CD4-positive, alpha-beta T cell (primary cell): ENCODE measurements around the gene LRGUK. TPM values are rescaled to one million over a fixed set of nuclear protein-coding genes. Genes with fewer than 3 reads are reported as not detected.

Experiments
- ATAC-seq: fragments of 200-7000 bp; cut with Tn5 transposase; one replicate; pipeline ENCODE4 v1.10.0; 2022; ENCODE audit warnings: mild to moderate bottlenecking; ENCODE audit not compliant: poor library complexity
- CTCF ChIA-PET: fragments of 350-600 bp; sonication (Branson Sonifier 250); formaldehyde crosslinking; loops from one replicate; lab custom pipeline; 2021; ENCODE audit warnings: antibody characterized with exemption, inconsistent platforms; lab: Charles Lee
- POLR2A ChIA-PET: fragments of 350-600 bp; sonication (Branson Sonifier 250); formaldehyde crosslinking; loops from one replicate; lab custom pipeline; 2021; ENCODE audit warnings: antibody characterized with exemption, inconsistent platforms; lab: Charles Lee
- DNase-seq, 14 experiments: peaks; one replicate each; pipeline ENCODE4 v3.0.0-alpha.2; 2013 to 2020; ENCODE audit warnings: mixed read lengths in 2 of 14
- H3K27ac ChIP-seq, 2 donors: one replicate each; pipeline versions ENCODE4 v1.5.1 to v1.7.0; 2013; ENCODE audit warnings: low read length in 2 of 2, low read depth in 1 of 2, mild to moderate bottlenecking in 1 of 2
- H3K27me3 ChIP-seq, 2 experiments: 1 replicate in 1 of 2; 2 replicates in 1 of 2; pipeline versions ENCODE4 v1.6.1 to v1.7.0; 2013; ENCODE audit warnings: low read length in 2 of 2, control low read depth in 1 of 2, mild to moderate bottlenecking in 1 of 2, moderate library complexity in 1 of 2; ENCODE audit not compliant: insufficient read depth in 2 of 2, control insufficient read depth in 1 of 2
- H3K36me3 ChIP-seq: one replicate; pipeline ENCODE4 v1.6.1; 2013; ENCODE audit warnings: low read length, control low read depth; ENCODE audit not compliant: insufficient read depth
- H3K4me1 ChIP-seq: one replicate; pipeline ENCODE4 v1.6.1; 2013; ENCODE audit warnings: low read length, control low read depth; ENCODE audit not compliant: insufficient read depth
- H3K4me3 ChIP-seq: one replicate; pipeline ENCODE4 v1.5.1; 2013; ENCODE audit warnings: mild to moderate bottlenecking, low read length, moderate library complexity
- H3K9me3 ChIP-seq, 2 experiments: 1 replicate in 1 of 2; 2 replicates in 1 of 2; pipeline versions ENCODE4 v1.6.1 to v1.7.0; 2013; ENCODE audit warnings: low read length in 2 of 2, mild to moderate bottlenecking in 2 of 2, control low read depth in 1 of 2, moderate library complexity in 1 of 2; ENCODE audit not compliant: control insufficient read depth in 1 of 2, insufficient read depth in 1 of 2
- H3K27ac Mint-ChIP-seq: one replicate; pipeline ENCODE4 v1.8.0; 2020; ENCODE audit warnings: mixed read lengths
- H3K27me3 Mint-ChIP-seq: one replicate; pipeline ENCODE4 v1.8.0; 2021; ENCODE audit warnings: mixed read lengths
- H3K36me3 Mint-ChIP-seq: one replicate; pipeline ENCODE4 v1.8.0; 2021; ENCODE audit warnings: low read depth, mixed read lengths
- H3K4me1 Mint-ChIP-seq: one replicate; pipeline ENCODE4 v1.8.0; 2021; ENCODE audit warnings: low read depth, mixed read lengths
- H3K4me3 Mint-ChIP-seq: one replicate; pipeline ENCODE4 v1.8.0; 2020; ENCODE audit warnings: mild to moderate bottlenecking, mixed read lengths
- H3K9me3 Mint-ChIP-seq: one replicate; pipeline ENCODE4 v1.8.0; 2020; ENCODE audit warnings: mixed read lengths
- CTCF ChIP-seq: fragments of 200-600 bp; IDR thresholded peaks from one replicate; pipeline ENCODE4 v1.8.0; 2022; ENCODE audit warnings: antibody characterized with exemption, mild to moderate bottlenecking
- intact Hi-C, 2 experiments: fragments of 100-400 bp; cut with DNase I in 1 of 2; cut with micrococcal nuclease in 1 of 2; formaldehyde crosslinking; loops; one replicate each; pipeline versions ENCODE4 v1.15.1 to v1.9.0; 2023 to 2025; cut with DNase I, micrococcal nuclease
- total RNA-seq, 174 experiments: library from RNA in 2 of 174; stranded (reverse) in 2 of 174; gene quantifications; one replicate each; pipeline ENCODE4 v1.2.3 and lab custom pipeline; 2021 to 2026

The LRGUK gene
- total RNA-seq, 2 experiments from 2014 or later, result 0.20 to 0.27 TPM

GRCh38 chr7:134134004-134134403 is 6.9 kb downstream of the LRGUK start:
- DNase-seq, result no peak
- no peaks in the 10 kb centered on the region for H3K4me1 ChIP-seq
- Mint-ChIP-seq H3K27ac (no peak overlapping the region), H3K4me3 (no peak overlapping the region), H3K9me3 (no peaks in the 10 kb centered on the region), H3K4me1 (no peaks in the 10 kb centered on the region), H3K27me3 (peaks cover 26% of the 10 kb centered on the region), H3K36me3 (no peaks in the 10 kb centered on the region)
- H3K4me3 ChIP-seq, result no peak overlapping the region
- H3K27ac ChIP-seq, result no peak overlapping the region
- no peak for ATAC-seq
- no peaks in the 10 kb centered on the region for H3K9me3 ChIP-seq
- intact Hi-C loops, result no loop called here
- CTCF ChIA-PET, result no interaction called here
- POLR2A ChIA-PET, result no interaction called here
- no peaks in the 10 kb centered on the region for H3K36me3 ChIP-seq
- H3K27me3 ChIP-seq, result no peaks in the 10 kb centered on the region
- TF ChIP-seq CTCF, result no peak

- TF ChIP-seq CTCF, result peak; percentile 84
- peak; percentile 7 to 65 (median 30) for DNase-seq
- Mint-ChIP-seq H3K9me3 (no peaks in the 10 kb centered on the region), H3K4me3 (no peak overlapping the region), H3K36me3 (no peaks in the 10 kb centered on the region), H3K27me3 (no peaks in the 10 kb centered on the region), H3K4me1 (no peaks in the 10 kb centered on the region), H3K27ac (no peak overlapping the region)
- H3K36me3 ChIP-seq, result no peaks in the 10 kb centered on the region
- H3K27ac ChIP-seq, result no peak overlapping the region
- H3K27me3 ChIP-seq, result no peaks in the 10 kb centered on the region
- CTCF ChIA-PET, result interaction anchor here (0.6 to 1.5 kb wide), 6 partner anchors 8 to 14 kb away, joined by 3 to 7 read pairs (median 3); partner anchors contain the start of gene LRGUK
- POLR2A ChIA-PET, result interaction anchor here (0.9 kb wide), 1 partner anchor 9 kb away, joined by 3 read pairs; no protein-coding TSS in a partner anchor
- intact Hi-C loops, result loop anchor here (5.0 kb wide), 2 partner anchors 216 to 1824 kb away; no protein-coding TSS in a partner anchor
- H3K4me1 ChIP-seq, result no peaks in the 10 kb centered on the region
- no peaks in the 10 kb centered on the region for H3K9me3 ChIP-seq
- no peak for ATAC-seq
- H3K4me3 ChIP-seq, result no peak overlapping the region
Observed at GRCh38 chr7:134140889-134141867, 14.0 kb downstream of the LRGUK start.

- ATAC-seq (no peak), DNase-seq (no peak)
- Mint-ChIP-seq H3K27me3 (no peaks in the 10 kb centered on the region), H3K27ac (no peak overlapping the region), H3K4me1 (no peaks in the 10 kb centered on the region), H3K9me3 (no peaks in the 10 kb centered on the region), H3K4me3 (no peak overlapping the region), H3K36me3 (no peaks in the 10 kb centered on the region)
- Histone ChIP-seq H3K36me3 (no peaks in the 10 kb centered on the region), H3K27me3 (no peaks in the 10 kb centered on the region), H3K4me1 (no peaks in the 10 kb centered on the region), H3K27ac (no peak overlapping the region), H3K4me3 (no peak overlapping the region), H3K9me3 (no peaks in the 10 kb centered on the region)
- TF ChIP-seq CTCF, result no peak
- ChIA-PET CTCF (interaction anchor here (0.7 to 1.5 kb wide), 5 partner anchors 9 to 15 kb away, joined by 3 to 7 read pairs (median 3); partner anchors contain the start of gene LRGUK), POLR2A (interaction anchor here (0.9 kb wide), 1 partner anchor 8 kb away, joined by 3 read pairs; no protein-coding TSS in a partner anchor)
- intact Hi-C loops, result loop anchor here (5.0 kb wide), 2 partner anchors 215 to 1825 kb away; no protein-coding TSS in a partner anchor
Observed at GRCh38 chr7:134141868-134142264, 14.7 kb downstream of the LRGUK start.
